Astrocyte of the cerebellum (primary cell): Measurements from ENCODE around the gene MVK.

Experiments
- DNase-seq: peaks from one replicate; pipeline ENCODE4 v3.0.0-alpha.2; 2011; ENCODE audit warnings: low read depth
- H3K4me3 ChIP-seq: 2 replicates; pipeline ENCODE4 v1.5.1; 2011; ENCODE audit warnings: mild to moderate bottlenecking, low read depth, low read length, moderate library complexity
- CTCF ChIP-seq: IDR thresholded peaks from 2 replicates; pipeline ENCODE4 v1.5.1; 2012; ENCODE audit warnings: low read length, low read depth, moderate library complexity, mild to moderate bottlenecking; ENCODE audit errors: missing control alignments
- in situ Hi-C: cut with HindIII; loops from 2 replicates; pipeline ENCODE4 v1.10.0; 2017; ENCODE audit warnings: low sequenced_read_pairs

Gene MVK

GRCh38 chr12:109531411-109531810, 42.2 kb upstream of the MVK start:
- TF ChIP-seq CTCF = no peak
- DNase-seq = no peak
- no peak overlapping the region for H3K4me3 ChIP-seq
- in situ Hi-C loops = loop anchor here (25.0 kb wide), 1 partner anchor 256 kb away; no protein-coding TSS in a partner anchor

- in situ Hi-C loops = loop anchor here (25.0 kb wide), 1 partner anchor 254 kb away; no protein-coding TSS in a partner anchor
- no peak overlapping the region for H3K4me3 ChIP-seq
- DNase-seq = no peak
- no peak for TF ChIP-seq CTCF
Measured at GRCh38 chr12:109532721-109533486, 40.7 kb upstream of the MVK start.

- DNase-seq = no peak
- no peak for TF ChIP-seq CTCF
- in situ Hi-C loops = loop anchor here (25.0 kb wide), 1 partner anchor 254 kb away; no protein-coding TSS in a partner anchor
- H3K4me3 ChIP-seq = no peak overlapping the region
Measured at GRCh38 chr12:109533487-109533740, 40.2 kb upstream of the MVK start.

- no peak for DNase-seq
- H3K4me3 ChIP-seq = no peak overlapping the region
- in situ Hi-C loops = loop anchor here (25.0 kb wide), 1 partner anchor 253 kb away; no protein-coding TSS in a partner anchor
- TF ChIP-seq CTCF = no peak
Measured at GRCh38 chr12:109534456-109534855, 39.1 kb upstream of the MVK start.

- TF ChIP-seq CTCF = no peak
Measured at GRCh38 chr12:109535231-109535862, 38.2 kb upstream of the MVK start.

GRCh38 chr12:109535863-109536250, 37.7 kb upstream of the MVK start:
- in situ Hi-C loops = loop anchor here (25.0 kb wide), 1 partner anchor 251 kb away; no protein-coding TSS in a partner anchor
- no peak for DNase-seq
- H3K4me3 ChIP-seq = no peak overlapping the region
- TF ChIP-seq CTCF = no peak

More at GRCh38 chr12:109535231-109535862, 38.2 kb upstream of the MVK start:
- H3K4me3 ChIP-seq = no peak overlapping the region
- in situ Hi-C loops = loop anchor here (25.0 kb wide), 1 partner anchor 252 kb away; no protein-coding TSS in a partner anchor
- no peak for DNase-seq
